GM18505 (cell line): ENCODE measurements around the gene NKIRAS2.

ENCODE experiments used
- ATAC-seq: cut with Tn5 transposase; IDR thresholded peaks from one replicate; pipeline ENCODE4 v1.9.1; 2021; ENCODE audit not compliant: unreplicated experiment
- POLR2A ChIP-seq: IDR thresholded peaks from 4 replicates; pipeline ENCODE4 v1.6.1; 2011; ENCODE audit warnings: borderline replicate concordance; ENCODE audit not compliant: insufficient read depth, insufficient read length; ENCODE audit errors: extremely low read depth

NKIRAS2 gene

GRCh38 chr17:42061646-42062487 is 42.0 kb downstream of the NKIRAS2 start:
- no peak for TF ChIP-seq POLR2A
- no peak for ATAC-seq

- no peak for TF ChIP-seq POLR2A
- no peak for ATAC-seq
Observed at GRCh38 chr17:42062681-42063080, 42.8 kb downstream of the NKIRAS2 start.

- no peak for ATAC-seq
- no peak for TF ChIP-seq POLR2A
Observed at GRCh38 chr17:42065201-42065600, 45.3 kb downstream of the NKIRAS2 start.

- ATAC-seq = no peak
Observed at GRCh38 chr17:42067371-42068091, 47.6 kb downstream of the NKIRAS2 start.

GRCh38 chr17:42068979-42069378 is 49.1 kb downstream of the NKIRAS2 start:
- ATAC-seq = no peak
- no peak for TF ChIP-seq POLR2A

More at GRCh38 chr17:42067371-42068091, 47.6 kb downstream of the NKIRAS2 start:
- no peak for TF ChIP-seq POLR2A

GRCh38 chr17:42071810-42072209 is 51.9 kb downstream of the NKIRAS2 start:
- no peak for TF ChIP-seq POLR2A
- no peak for ATAC-seq

GRCh38 chr17:42072323-42073187 is 52.7 kb downstream of the NKIRAS2 start:
- no peak for ATAC-seq
- no peak for TF ChIP-seq POLR2A
